Neuronal stem cell (in vitro differentiated cells): ENCODE measurements around the gene UPF1.

Source experiments
- DNase-seq: peaks from one replicate; pipeline ENCODE4 v3.0.0-alpha.2; 2013; ENCODE audit warnings: low spot score
- H2AFZ ChIP-seq: one replicate; pipeline ENCODE4 v1.6.1; 2013; ENCODE audit warnings: mild to moderate bottlenecking, low read length, inconsistent platforms
- H2AK5ac ChIP-seq: 2 replicates; pipeline ENCODE4 v1.6.1; 2013; ENCODE audit warnings: low read depth, mild to moderate bottlenecking, inconsistent platforms, low read length, moderate library complexity, mixed read lengths
- H2BK120ac ChIP-seq: 2 replicates; pipeline ENCODE4 v1.6.1; 2013; ENCODE audit warnings: low read depth, mild to moderate bottlenecking, inconsistent platforms, low read length, moderate library complexity, mixed read lengths
- H2BK12ac ChIP-seq: one replicate; pipeline ENCODE4 v1.6.1; 2013; ENCODE audit warnings: low read length, inconsistent platforms
- H2BK15ac ChIP-seq: 2 replicates; pipeline ENCODE4 v1.6.1; 2013; ENCODE audit warnings: mild to moderate bottlenecking, low read length, inconsistent platforms, mixed read lengths
- H2BK5ac ChIP-seq: one replicate; pipeline ENCODE4 v1.6.1; 2013; ENCODE audit warnings: inconsistent platforms, mild to moderate bottlenecking, low read length, moderate library complexity
- H3K14ac ChIP-seq: one replicate; pipeline ENCODE4 v1.6.1; 2013; ENCODE audit warnings: low read length, inconsistent platforms
- H3K18ac ChIP-seq: 2 replicates; pipeline ENCODE4 v1.6.1; 2013; ENCODE audit warnings: low read length, inconsistent platforms
- H3K23ac ChIP-seq: 2 replicates; pipeline ENCODE4 v1.6.1; 2013; ENCODE audit warnings: low read depth, mild to moderate bottlenecking, mixed read lengths, low read length, inconsistent platforms; ENCODE audit not compliant: poor library complexity
- H3K27ac ChIP-seq: replicated peaks from 3 replicates; pipeline ENCODE4 v1.5.1; 2013; ENCODE audit warnings: low read length, inconsistent platforms
- H3K27me3 ChIP-seq, 3 experiments: 2 replicates each; pipeline ENCODE4 v1.6.1; 2013; ENCODE audit warnings: low read length in 3 of 3, mild to moderate bottlenecking in 2 of 3, inconsistent platforms in 1 of 3, low read depth in 1 of 3, mixed read lengths in 1 of 3, moderate library complexity in 1 of 3; ENCODE audit not compliant: control insufficient read depth in 3 of 3, insufficient read depth in 3 of 3
- H3K36me3 ChIP-seq, 2 donors: replicated peaks in 1 of 2; 2 replicates each; pipeline ENCODE4 v1.6.1; 2013; ENCODE audit warnings: low read length in 2 of 2; ENCODE audit not compliant: control insufficient read depth in 2 of 2, insufficient read depth in 2 of 2
- H3K4ac ChIP-seq: 2 replicates; pipeline ENCODE4 v1.6.1; 2013; ENCODE audit warnings: inconsistent platforms, mild to moderate bottlenecking, low read length, moderate library complexity
- H3K4me1 ChIP-seq, 2 donors: 1 replicate in 1 of 2; 2 replicates in 1 of 2; pipeline ENCODE4 v1.6.1; 2013; ENCODE audit warnings: low read length in 2 of 2, low read depth in 1 of 2; ENCODE audit not compliant: control insufficient read depth in 2 of 2, insufficient read depth in 1 of 2
- H3K4me2 ChIP-seq: one replicate; pipeline ENCODE4 v1.6.1; 2013; ENCODE audit warnings: mild to moderate bottlenecking, low read length, inconsistent platforms; ENCODE audit not compliant: insufficient read depth, poor library complexity, severe bottlenecking
- H3K4me3 ChIP-seq, 2 donors: 2 replicates each; pipeline ENCODE4 v1.5.1; 2013; ENCODE audit warnings: low read length in 2 of 2, mild to moderate bottlenecking in 2 of 2, inconsistent platforms in 1 of 2, moderate library complexity in 1 of 2
- H3K79me1 ChIP-seq: one replicate; pipeline ENCODE4 v1.6.1; 2013; ENCODE audit warnings: low read depth, mild to moderate bottlenecking, inconsistent platforms, low read length, moderate library complexity
- H3K9ac ChIP-seq: one replicate; pipeline ENCODE4 v1.6.1; 2013; ENCODE audit warnings: mild to moderate bottlenecking, low read depth, low read length, inconsistent platforms; ENCODE audit not compliant: poor library complexity
- H3K9me3 ChIP-seq, 2 donors: replicated peaks in 1 of 2; 2 replicates each; pipeline versions ENCODE3 to v1.6.1; 2013; ENCODE audit warnings: low read length in 2 of 2, mild to moderate bottlenecking in 2 of 2, inconsistent platforms in 1 of 2, low read depth in 1 of 2, mixed read lengths in 1 of 2, moderate library complexity in 1 of 2; ENCODE audit not compliant: control insufficient read depth in 2 of 2, insufficient read depth in 1 of 2
- H4K8ac ChIP-seq: one replicate; pipeline ENCODE4 v1.6.1; 2013; ENCODE audit warnings: low read depth, mild to moderate bottlenecking, inconsistent platforms, low read length, moderate library complexity
- H4K91ac ChIP-seq: one replicate; pipeline ENCODE4 v1.6.1; 2013; ENCODE audit warnings: low read length, low read depth, mild to moderate bottlenecking, inconsistent platforms; ENCODE audit not compliant: poor library complexity
- WGBS, 2 donors: extraction: QIAGEN DNeasy Blood & Tissue Kit; methylation state at CpG; one replicate each; pipeline ENCODE4 v1.1.7; 2013; ENCODE audit warnings: missing lambda C conversion rate in 2 of 2, mixed read lengths in 1 of 2; ENCODE audit not compliant: insufficient read length in 2 of 2, insufficient replicate concordance in 1 of 2; ENCODE audit errors: extremely low coverage in 2 of 2; 5-methylcytosine and 5-hydroxymethylcytosine counted together

The UPF1 gene

GRCh38 chr19:18784786-18785120, 47.0 kb upstream of the UPF1 start:
- Histone ChIP-seq H2AFZ (no peak overlapping the region), H4K8ac (no peak overlapping the region), H3K18ac (peak overlapping the region; percentile 8), H3K4me2 (no peak overlapping the region), H3K23ac (peak overlapping the region; percentile 16), H2AK5ac (peak overlapping the region; percentile 16), H2BK15ac (no peak overlapping the region), H3K9ac (no peak overlapping the region), H3K4me1 (peaks cover 5 to 13% of the 10 kb centered on the region in 2 donors), H3K4ac (no peak overlapping the region), H3K36me3 (no peaks in the 10 kb centered on the region), H2BK120ac (no peak overlapping the region), H3K9me3 (peaks cover 0 to 14% of the 10 kb centered on the region in 2 donors), H2BK12ac (no peak overlapping the region), H2BK5ac (no peak overlapping the region), H4K91ac (no peak overlapping the region), H3K27me3 (peaks cover 32 to 71% (median 57%) of the 10 kb centered on the region in 3 experiments), H3K14ac (no peak overlapping the region), H3K27ac (no peak overlapping the region), H3K4me3 (peak overlapping the region in 1 of 2 donors; percentile 20), H3K79me1 (no peaks in the 10 kb centered on the region)
- no peak for DNase-seq
- no CpG with 5 or more reads among the region's 16 CpGs for WGBS, 2 donors

GRCh38 chr19:18785179-18786124, 46.3 kb upstream of the UPF1 start:
- no peak overlapping the region for H2BK5ac ChIP-seq
- peak overlapping the region; percentile 60 for H2AFZ ChIP-seq
- H2BK12ac ChIP-seq = no peak overlapping the region
- H3K79me1 ChIP-seq = peaks cover 3% of the 10 kb centered on the region
- H3K27me3 ChIP-seq = peaks cover 36 to 71% (median 64%) of the 10 kb centered on the region in 3 experiments
- peak overlapping the region; percentile 95 for H3K18ac ChIP-seq
- peak overlapping the region; percentile 82 for H2AK5ac ChIP-seq
- no peak overlapping the region for H4K91ac ChIP-seq
- no peak overlapping the region for H2BK120ac ChIP-seq
- WGBS, 2 donors = no CpG with 5 or more reads among the region's 65 CpGs
- peak overlapping the region; percentile 83 for H3K14ac ChIP-seq
- peak overlapping the region; percentile 73 for H3K4me2 ChIP-seq
- H2BK15ac ChIP-seq = peak overlapping the region; percentile 32
- peaks cover 5 to 18% of the 10 kb centered on the region in 2 donors for H3K4me1 ChIP-seq
- peak; percentile 81 for DNase-seq
- H3K9me3 ChIP-seq = peaks cover 0 to 14% of the 10 kb centered on the region in 2 donors
- H3K4ac ChIP-seq = peak overlapping the region; percentile 54
- H3K4me3 ChIP-seq = peak overlapping the region in 1 of 2 donors; percentile 68
- H3K9ac ChIP-seq = peak overlapping the region; percentile 56
- H3K27ac ChIP-seq = no peak overlapping the region
- H3K23ac ChIP-seq = peak overlapping the region; percentile 32
- H3K36me3 ChIP-seq = no peaks in the 10 kb centered on the region
- H4K8ac ChIP-seq = no peak overlapping the region

GRCh38 chr19:18788529-18789421, 43.0 kb upstream of the UPF1 start:
- Histone ChIP-seq H2AK5ac (peak overlapping the region; percentile 70), H4K91ac (no peak overlapping the region), H2BK5ac (peak overlapping the region; percentile 53), H2BK15ac (peak overlapping the region; percentile 43), H3K18ac (peak overlapping the region; percentile 80), H3K23ac (peak overlapping the region; percentile 85), H3K4me3 (peak overlapping the region in 1 of 2 donors; percentile 14), H3K4me2 (no peak overlapping the region), H3K9ac (no peak overlapping the region), H3K27ac (no peak overlapping the region), H3K27me3 (peaks cover 46 to 97% (median 95%) of the 10 kb centered on the region in 3 experiments), H3K4me1 (peaks cover 5 to 18% of the 10 kb centered on the region in 2 donors), H3K36me3 (no peaks in the 10 kb centered on the region), H3K9me3 (peaks cover 0 to 14% of the 10 kb centered on the region in 2 donors), H3K79me1 (peaks cover 4% of the 10 kb centered on the region), H3K14ac (peak overlapping the region; percentile 82), H2AFZ (no peak overlapping the region), H3K4ac (no peak overlapping the region), H4K8ac (no peak overlapping the region), H2BK120ac (no peak overlapping the region), H2BK12ac (no peak overlapping the region)
- no CpG with 5 or more reads among the region's 68 CpGs for WGBS, 2 donors
- DNase-seq = no peak
